GM21515 (cell line): Measurements from ENCODE around the gene TIGD2.
"Not testable (repeated sequence)": the region's sequence is repeated elsewhere in the genome, so short reads cannot be mapped to it uniquely, and the experiment has no call there.

Experiments
- ATAC-seq: cut with Tn5 transposase; IDR thresholded peaks from one replicate; pipeline ENCODE4 v1.9.1; 2021; ENCODE audit not compliant: unreplicated experiment

The TIGD2 gene

DNA sequence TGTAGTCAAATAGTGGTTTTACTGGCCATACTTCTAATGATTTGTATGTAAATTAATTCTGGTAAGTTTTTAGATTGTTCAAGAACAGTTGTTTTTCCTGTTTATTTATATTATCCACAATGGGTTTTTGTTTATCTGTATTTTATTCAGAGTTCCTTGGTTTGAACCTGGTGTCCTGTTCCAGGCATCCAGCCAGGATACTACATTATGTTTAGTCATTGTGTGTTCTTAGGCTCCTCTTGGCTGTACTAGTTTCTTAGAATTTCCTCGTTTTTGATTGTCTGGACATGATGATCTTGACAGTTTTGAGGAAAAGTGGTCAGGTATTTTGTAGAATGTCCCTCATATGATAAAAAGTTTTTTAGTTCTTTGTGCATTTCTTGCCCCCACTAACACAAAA is 7.8 kb downstream of the TIGD2 start:
- no peak for ATAC-seq

DNA sequence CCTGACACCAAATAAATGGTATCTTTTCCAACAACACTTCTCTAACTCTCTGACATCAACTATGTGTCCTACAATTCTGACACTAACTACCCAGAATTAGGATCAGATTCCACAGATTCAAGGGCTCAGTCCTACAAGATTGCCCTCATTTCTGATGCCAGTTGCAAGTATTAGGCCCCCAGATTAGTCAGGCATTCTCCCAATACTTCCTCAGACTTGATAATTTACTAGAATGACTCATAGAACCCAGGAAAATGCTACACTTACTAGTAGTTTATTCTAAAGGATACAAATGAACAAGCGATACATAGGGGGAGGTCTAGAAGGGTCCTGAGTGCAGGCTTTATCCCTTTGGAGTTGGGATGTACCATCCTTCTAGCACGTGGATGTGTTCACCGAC is 8.5 kb downstream of the TIGD2 start:
- no peak for ATAC-seq

DNA sequence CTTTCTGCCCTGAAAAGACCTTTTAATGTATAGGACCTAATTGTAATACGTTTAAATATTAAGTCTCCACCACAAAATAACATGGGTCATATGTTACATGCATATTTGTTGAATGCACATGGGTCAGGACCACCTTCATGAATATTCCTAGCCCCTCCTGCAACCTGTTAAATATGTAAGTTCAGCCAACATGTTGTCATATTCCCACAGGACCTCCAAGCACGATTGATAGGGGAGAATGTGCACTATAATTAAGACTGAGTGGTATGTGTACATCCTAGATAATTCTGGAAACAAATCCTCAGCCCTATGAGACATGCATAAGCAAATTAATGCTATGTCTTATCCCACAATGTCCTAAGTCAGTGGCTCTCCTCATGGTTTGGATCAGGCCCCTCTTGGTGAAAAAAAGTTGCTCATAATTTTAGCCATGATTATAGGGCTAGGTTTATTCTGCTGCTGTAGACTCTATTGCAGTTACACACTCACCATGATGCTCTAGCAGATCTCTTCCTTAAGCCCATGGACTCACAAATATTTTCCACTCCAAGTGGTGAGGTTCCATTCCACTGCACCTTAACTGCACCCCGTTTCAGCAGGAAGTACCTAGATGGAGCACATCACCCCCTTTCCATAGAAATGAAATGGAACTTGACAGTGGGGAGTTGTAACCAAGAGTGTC is 10.2 kb downstream of the TIGD2 start:
- no peak for ATAC-seq

DNA sequence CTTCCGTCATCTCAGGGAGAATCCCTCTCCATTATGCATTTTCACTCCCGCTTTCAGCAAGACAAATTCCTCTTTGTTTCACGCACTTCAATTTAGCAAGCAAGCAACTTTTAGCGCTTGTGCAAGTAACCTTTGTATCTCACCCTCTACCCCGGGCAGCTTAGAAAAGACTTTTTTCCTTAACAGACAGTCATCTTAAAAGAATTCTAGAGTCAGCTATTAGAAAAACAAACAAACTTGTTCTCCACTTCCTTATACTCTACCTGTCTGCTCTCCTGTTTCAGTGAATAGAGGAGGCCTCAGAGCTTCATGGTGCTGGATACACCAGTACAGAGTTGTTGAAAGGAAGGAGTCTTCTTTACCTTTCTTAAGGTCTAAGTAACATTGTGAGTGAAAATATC is 12.1 kb downstream of the TIGD2 start:
- ATAC-seq: no peak

DNA sequence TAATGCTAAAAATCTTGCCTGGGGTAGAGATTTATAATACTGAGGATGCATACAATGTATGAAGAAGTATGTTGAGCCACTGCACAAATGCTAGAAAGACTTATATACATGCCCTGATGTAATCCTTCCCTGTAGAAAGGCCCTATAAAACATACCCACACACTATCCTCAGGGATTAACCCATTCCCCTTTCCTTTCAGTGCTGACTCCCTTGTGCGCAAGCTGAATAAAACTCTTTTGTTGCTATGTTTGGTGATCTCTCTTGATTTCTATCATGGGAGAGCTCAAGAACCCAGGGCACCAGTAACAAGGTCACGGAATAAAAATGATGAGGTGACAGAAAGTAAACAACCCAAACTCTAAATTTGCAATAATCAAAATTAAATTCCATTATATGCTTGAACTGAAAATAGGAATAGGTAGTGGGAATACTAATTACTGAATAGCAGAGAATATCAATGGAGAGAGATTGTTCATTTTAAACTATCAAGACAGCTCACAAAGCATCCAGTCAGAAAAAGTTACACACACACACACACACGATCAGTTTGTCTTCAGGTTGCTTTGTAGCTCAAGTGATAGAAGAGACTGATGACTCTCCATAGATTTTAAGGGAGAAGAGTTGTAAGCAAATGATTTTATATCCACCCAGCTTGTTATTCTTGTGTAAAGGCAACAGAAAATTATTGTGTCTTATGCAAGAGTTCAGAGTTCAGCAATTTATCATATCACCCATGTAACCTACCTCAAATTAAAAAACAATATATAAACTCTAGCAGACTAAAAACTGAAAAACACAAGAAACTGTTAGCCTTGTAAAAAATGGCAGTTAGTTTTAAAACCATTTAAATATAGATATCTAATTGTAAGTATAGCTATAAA is 14.8 kb downstream of the TIGD2 start:
- ATAC-seq: no peak

DNA sequence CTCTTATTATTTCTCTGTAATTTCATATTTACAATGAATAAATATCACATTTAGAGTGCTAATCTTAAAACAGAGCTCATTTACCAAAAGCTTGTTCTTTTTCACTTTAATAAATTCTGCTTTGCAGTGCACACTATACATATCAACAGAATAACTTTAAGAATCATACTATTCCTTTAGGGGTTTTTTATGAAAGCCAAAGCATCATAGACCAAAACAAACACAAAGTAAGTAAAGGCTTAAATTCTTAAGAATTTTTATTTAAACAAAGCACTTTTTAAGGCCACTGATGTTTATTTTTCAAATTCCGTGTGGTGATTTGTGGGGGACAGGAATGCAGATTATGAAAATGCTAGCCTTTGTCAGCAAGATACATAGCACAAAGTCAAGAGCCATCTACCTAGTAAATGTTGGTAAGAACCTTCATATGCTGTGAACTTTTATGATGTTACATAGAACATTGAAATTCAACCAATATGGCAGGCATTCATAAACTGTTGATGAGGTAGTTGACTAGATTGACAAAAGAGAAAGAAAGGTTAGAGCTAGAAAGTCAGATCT is 17.8 kb downstream of the TIGD2 start:
- no peak for ATAC-seq

DNA sequence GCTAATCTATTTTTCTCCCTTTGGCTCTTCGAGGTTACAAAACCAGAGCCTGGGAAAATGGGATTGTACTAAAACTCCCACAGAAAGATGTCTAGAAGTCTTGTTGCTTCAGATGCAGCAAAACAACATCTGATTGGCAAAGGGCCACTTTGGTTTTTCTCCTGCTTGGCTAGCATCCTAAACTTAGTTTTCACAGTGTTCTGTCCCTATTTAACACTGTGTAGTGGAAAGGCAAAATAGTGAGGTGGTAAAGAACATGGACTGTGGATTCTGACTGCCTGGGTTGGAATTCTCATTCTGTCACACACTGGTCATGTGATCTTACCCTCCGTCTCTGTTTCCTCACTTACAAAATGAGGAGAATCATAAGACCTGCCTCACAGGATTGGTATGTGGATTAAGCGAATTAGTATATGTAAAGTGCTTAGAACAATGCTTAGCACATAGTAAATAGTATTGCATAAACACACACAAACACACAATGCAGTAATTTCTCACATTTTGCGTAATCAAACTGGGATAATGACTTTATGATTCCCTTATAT is 23.5 kb downstream of the TIGD2 start:
- ATAC-seq: no peak

DNA sequence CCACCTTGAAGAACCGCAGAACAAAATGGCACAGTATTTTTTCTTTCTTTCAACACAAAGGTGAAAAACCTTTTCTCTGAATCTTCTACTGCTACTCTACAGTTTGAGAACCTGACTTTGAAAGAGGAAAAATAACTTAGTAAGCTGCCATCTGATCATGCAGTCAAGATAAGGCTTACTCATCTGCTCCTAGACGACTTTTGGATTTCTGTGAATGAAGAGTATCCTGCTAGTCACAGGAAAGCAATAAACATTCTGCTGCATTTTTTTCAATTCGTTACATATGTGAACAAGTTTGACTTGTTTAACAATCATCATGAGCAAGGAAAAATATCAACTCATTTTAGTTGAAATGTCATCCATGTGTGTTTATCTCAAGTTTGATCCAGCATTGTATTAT is 25.2 kb downstream of the TIGD2 start:
- no peak for ATAC-seq

DNA sequence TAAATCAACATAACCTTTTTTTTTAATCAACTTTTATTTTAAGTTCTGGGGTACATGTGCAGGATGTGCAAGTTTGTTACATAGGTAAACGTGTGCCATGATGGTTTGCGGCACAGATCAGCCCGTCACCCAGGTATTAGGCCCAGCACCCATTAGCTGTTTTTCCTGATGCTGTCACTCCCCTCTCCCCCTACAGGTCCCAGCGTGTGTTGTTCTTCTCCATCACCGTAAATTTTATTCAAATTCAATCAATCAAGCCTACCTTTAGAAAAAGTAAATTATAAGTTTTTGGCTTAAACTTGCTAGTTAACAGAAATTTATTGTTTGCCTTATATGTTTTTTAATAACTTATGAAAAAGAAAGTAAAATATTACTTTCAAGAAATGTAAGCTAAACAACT is 25.9 kb downstream of the TIGD2 start:
- ATAC-seq: no peak

DNA sequence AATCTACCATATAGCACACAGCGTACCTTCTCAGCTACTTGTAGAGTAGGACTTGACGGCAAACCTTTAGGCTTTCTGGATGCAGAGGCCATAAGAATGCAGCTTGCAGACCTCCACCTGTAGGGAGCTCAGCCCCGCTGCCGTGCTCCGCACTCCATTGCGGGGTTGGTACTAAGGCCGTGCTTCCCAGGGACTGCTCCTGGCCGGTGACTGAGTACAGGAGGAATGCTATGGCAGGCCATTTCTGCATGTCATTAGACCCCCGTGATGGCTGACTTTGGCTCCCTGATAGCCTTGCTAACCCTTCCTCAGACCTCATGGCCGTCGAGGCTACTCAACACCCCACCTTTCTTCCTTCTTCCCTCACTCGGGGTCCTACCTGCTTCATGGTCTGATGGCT is 26.4 kb downstream of the TIGD2 start:
- no peak for ATAC-seq

DNA sequence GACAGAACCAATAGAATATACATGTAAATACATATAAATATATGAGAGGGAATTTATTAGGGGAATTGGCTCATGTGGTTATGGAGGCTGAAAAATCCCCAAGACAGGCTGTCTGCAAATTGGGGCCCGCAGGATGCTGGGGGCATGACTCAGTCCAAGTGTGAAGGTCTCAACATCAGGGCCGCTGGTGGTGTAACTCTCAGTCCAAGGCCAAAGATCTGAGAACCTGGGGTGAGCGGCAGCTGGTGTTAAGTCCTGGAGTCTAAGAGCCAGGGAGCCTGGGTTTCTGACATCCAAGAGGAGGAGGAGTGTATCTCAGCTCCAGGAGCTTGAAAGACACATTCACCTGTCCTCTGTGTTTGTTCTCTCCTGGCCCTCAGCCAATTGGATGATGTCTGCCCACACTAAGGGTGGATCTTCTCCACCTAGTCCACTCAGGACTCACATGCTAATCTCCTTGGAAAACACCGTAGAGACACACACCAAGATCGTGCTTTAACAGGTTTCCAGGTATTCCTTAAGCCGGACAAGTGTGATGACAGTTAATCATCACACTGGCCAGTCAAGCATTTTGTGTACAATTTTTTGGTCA is 28.9 kb downstream of the TIGD2 start:
- ATAC-seq: no peak

DNA sequence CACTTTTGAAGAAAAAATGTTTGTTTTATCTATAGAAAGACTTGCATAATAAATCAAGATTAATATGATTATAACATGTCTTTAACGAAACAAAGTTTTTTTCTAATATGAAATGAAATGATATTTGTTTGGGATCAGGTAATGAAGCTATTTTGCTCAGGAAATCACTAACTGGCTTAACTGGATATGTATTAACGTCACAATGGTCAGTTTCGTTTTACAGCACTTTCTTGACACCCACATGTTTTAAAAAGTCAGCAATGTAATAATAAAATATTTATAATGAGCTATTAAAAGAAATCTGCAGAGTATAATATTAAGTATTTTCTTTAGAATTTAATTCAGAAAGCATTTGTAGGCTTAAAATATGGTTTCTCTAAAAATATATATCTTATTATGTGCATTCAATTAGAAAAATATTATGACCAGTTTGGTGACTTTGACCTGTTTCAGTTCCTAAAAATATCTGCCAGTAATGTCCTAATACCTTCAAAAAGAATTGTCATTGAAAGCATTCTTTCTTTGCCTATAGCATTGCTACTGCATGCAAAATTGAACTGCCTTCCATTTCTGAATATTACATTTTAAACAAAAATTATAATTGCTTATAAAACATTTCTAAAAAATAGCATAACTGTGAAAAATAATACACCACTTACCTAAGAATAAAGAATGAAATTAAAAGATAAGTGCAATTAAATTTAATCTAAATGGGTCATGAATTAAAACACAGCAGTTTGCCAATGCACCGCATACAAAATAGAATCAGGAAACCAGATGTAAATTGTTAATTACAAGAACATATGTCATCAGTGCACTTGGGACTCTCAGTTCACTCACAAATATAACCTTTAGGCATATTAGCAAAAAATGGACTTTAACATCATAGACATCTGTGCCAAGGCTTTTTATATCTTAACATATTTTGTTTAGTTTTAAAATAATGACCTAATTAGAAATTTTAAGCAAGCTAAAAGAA is 31.6 kb downstream of the TIGD2 start:
- ATAC-seq: peak; percentile 91

DNA sequence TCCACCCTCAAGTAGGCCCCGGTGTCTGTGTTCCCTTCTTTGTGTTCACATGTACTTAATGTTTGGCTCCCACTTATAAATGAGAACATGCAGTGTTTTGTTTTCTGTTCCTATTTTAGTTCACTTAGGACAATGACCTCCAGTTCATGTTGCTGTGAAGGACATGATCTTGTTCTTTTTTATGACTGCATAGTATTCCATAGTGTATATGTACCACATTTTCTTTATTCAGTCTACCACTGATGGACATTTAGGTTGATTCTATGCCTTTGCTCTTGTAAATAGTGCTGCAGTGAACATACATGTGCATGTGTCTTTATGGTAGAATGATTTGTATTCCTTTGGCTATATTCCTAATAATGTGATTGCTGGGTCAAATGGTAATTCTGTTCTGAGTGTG is 33.3 kb downstream of the TIGD2 start:
- not testable (repeated sequence) for ATAC-seq

DNA sequence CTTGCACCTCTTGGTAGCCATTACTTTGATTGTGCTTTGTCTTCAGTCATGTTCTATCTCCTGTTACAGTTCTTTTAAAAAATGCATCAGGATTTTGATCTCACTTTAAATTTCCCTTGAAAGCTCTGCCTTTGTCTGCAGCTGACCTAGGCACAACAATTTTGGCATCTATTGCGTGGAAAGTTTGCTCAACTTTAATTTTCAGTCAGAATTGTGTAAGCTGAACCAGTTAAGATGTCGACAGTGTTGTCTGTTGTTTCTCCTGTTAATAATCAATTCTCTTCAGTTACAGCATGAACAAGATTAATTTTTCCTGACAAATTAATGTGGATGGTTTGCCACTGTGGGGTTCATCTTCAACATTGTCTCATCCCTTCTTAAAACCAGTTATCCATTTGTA is 34.9 kb downstream of the TIGD2 start:
- no peak for ATAC-seq

DNA sequence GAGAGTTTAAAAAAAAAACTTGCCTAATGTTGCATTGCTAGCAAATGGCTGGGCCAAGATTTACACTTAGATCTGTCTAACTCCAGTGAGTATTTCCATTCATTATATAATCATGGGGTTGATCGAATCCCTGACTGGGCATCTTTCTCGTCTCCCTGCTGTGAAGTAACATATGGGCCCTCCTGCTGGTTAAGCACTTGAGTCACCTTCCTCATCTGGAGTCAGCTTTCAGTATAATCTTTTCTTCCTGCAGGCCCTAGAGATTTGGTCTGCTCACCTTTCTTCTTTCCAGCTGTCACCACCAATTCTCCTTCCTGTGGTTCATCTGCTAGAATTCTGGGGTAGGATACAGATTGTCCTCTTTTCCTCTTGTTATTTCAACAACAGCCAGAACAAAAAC is 41.6 kb downstream of the TIGD2 start:
- no peak for ATAC-seq

DNA sequence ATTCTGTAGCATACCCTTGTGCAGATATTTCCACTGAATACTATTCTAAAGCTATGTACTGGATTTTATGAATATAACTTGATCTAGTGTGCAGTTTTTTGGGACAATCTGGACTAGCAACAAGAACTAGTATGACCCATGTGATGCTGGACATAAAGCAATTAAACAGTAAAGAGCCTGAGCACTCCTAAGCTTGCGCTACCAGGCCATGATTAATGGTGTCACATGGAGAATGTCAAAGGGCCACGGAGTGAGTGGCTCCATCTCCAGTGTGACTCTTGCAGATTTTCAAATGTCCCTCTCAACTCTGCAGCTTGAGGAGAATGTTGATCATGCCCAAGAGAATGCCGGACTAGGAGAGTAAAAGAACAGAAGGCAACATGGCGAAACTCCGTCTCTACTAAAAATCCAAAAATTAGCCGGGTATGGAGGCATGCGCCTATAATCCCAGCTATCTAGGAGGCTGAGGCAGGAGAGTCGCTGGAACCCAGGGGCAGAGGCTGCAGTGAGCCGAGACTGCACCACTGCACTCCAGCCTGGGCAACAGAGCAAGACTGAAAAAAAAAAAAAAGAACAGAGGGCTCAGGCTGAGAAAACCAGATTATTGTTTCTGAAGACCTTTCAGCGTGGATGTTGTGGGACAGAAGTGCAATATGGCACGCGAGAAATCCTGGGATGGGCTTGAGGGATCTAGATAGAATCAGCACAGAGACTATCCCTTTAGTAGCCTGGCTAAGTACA is 45.0 kb downstream of the TIGD2 start:
- ATAC-seq: no peak

DNA sequence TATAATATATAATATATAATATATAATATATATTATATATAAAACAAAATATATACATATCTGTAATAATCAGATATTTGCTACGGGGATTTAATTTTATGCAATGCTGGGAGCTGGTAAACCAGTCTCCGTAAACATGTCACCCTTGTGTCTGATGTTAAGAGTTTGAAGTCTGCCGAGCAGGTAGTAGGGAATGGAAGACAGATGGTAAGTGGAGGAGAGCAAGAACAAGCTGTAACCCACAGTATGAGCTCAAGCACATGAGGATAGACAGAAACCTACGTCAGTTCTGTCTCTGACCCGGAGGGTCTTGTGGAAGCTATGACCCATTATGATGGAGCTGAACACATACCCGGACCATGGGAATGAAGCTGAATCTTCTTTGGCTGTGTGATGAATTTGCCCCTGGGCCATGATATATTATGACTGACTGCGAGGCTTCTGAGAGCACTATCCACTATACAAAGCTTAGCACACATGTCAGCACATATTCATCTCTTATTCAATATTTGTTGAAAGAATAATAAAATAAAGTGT is 46.2 kb downstream of the TIGD2 start:
- ATAC-seq: no peak

DNA sequence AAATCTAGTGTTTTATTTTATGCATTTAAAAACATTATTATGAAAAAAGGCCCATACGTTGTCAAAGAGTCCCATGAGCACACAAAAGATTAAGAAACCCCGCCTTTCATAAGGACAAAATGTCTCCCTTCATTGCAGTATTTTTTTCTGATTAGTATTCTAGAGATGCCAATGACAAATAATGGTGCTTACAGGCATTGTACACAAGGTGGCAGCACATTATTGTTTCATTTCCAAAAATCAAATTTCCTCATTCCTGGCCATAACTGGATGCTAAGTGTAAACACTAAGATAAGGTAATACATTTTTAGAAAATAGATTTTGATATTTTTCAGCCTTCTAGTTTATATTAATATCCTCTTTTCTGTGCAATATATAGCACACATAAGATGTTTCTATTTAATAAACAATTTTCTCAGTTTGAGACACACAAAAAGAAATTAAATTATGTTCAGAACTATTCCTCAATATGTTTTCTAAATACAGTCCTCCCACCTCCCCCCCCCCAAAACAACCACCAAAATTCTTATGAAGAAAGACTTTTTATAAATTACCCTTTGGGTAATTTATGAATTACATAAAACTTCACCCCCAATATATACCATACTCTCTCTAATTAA is 47.7 kb downstream of the TIGD2 start:
- peak; percentile 70 for ATAC-seq

DNA sequence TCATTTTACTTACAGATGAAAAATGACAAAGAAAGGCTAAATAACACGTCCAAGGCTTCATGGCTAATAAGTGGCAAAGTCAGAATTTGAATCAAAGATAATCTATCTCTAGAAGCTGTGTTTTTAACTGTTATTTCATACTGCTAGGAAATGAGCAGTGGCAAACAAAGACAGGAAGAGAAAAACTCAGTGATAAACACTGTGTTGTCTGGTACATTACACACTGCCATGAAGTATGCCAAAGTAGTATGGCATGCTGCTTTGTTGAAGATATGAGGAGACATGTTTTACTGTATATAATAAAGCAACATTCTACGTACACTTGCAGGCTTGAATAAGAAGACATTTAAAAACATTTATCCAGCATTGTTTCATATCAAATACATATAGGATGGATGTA is 49.5 kb downstream of the TIGD2 start:
- ATAC-seq: no peak
